SK-N-SH (cell line): ENCODE measurements around the gene EEA1. TPM values are rescaled to one million over a fixed set of nuclear protein-coding genes. Genes with fewer than 3 reads are reported as not detected.

Experiments
- CTCF ChIA-PET: fragments of 300-600, 350-600 bp; formaldehyde crosslinking; extraction: SDS; loops from one replicate; lab custom pipeline; 2021; lab: Yijun Ruan, JAX
- POLR2A ChIA-PET: fragments of 350-600 bp; sonication (Branson Sonifier 250); formaldehyde crosslinking; extraction: SDS; loops from one replicate; lab custom pipeline; 2020; ENCODE audit warnings: antibody characterized with exemption, inconsistent platforms; lab: Yijun Ruan, JAX
- DNase-seq: peaks from one replicate; pipeline ENCODE4 v3.0.0; 2012
- H2AFZ ChIP-seq: fragments of 200-600 bp; sonication (generic); 2 replicates; pipeline ENCODE4 v1.8.1; 2016; ENCODE audit warnings: antibody characterized with exemption, mild to moderate bottlenecking, low read depth
- H3F3A ChIP-seq: fragments of 200-600 bp; sonication (generic); replicated peaks from 2 replicates; pipeline ENCODE3; 2016; ENCODE audit warnings: antibody characterized with exemption, mild to moderate bottlenecking; ENCODE audit not compliant: insufficient read depth
- H3K27ac ChIP-seq, 2 experiments: fragments of 200-500 bp in 1 of 2; fragments of 200-600 bp in 1 of 2; sonication (Bioruptor generic) in 1 of 2; sonication (generic), shearing (Covaris generic) in 1 of 2; 2 replicates each; pipeline versions ENCODE4 v1.5.1 to v1.6.1; 2014 to 2016; ENCODE audit warnings: low read depth in 2 of 2, inconsistent platforms in 1 of 2, low read length in 1 of 2, mild to moderate bottlenecking in 1 of 2, mixed read lengths in 1 of 2
- H3K27me3 ChIP-seq: fragments of 200-600 bp; sonication (generic), shearing (Covaris generic); 2 replicates; pipeline ENCODE4 v1.6.1; 2016; ENCODE audit warnings: mixed run types; ENCODE audit not compliant: insufficient read depth
- H3K36me3 ChIP-seq, 2 experiments: fragments of 200-500 bp in 1 of 2; fragments of 200-600 bp in 1 of 2; sonication (Bioruptor generic) in 1 of 2; sonication (generic) in 1 of 2; replicated peaks in 1 of 2; 2 replicates each; pipeline versions ENCODE3 to v1.5.1; 2014 to 2016; ENCODE audit warnings: low read length in 1 of 2, mild to moderate bottlenecking in 1 of 2; ENCODE audit not compliant: insufficient read depth in 2 of 2, control insufficient read depth in 1 of 2
- H3K4me1 ChIP-seq, 2 experiments: fragments of 200-500 bp in 1 of 2; fragments of 200-600 bp in 1 of 2; sonication (Bioruptor generic) in 1 of 2; sonication (generic), shearing (Covaris generic) in 1 of 2; 2 replicates each; pipeline versions ENCODE4 v1.5.1 to v1.6.1; 2014 to 2016; ENCODE audit warnings: low read depth in 1 of 2, low read length in 1 of 2, mixed run types in 1 of 2; ENCODE audit not compliant: insufficient read depth in 2 of 2, control insufficient read depth in 1 of 2
- H3K4me2 ChIP-seq: fragments of 200-600 bp; sonication (generic), shearing (Covaris generic); 2 replicates; pipeline ENCODE4 v1.6.1; 2017; ENCODE audit warnings: mixed run types
- H3K4me3 ChIP-seq, 2 experiments: fragments of 200-500 bp in 1 of 2; fragments of 200-600 bp in 1 of 2; sonication (Bioruptor generic) in 1 of 2; sonication (generic), shearing (Covaris generic) in 1 of 2; 2 replicates each; pipeline versions ENCODE4 v1.5.1 to v1.8.1; 2014 to 2016; ENCODE audit warnings: low read depth in 2 of 2, inconsistent platforms in 1 of 2, low read length in 1 of 2, mild to moderate bottlenecking in 1 of 2, mixed read lengths in 1 of 2, moderate library complexity in 1 of 2
- H3K79me2 ChIP-seq: fragments of 200-600 bp; sonication (generic); 2 replicates; pipeline ENCODE4 v1.8.1; 2017; ENCODE audit warnings: mild to moderate bottlenecking; ENCODE audit not compliant: insufficient read depth
- H3K9ac ChIP-seq: fragments of 200-600 bp; sonication (generic); 2 replicates; pipeline ENCODE4 v1.6.1; 2017; ENCODE audit warnings: mixed run types
- H3K9me2 ChIP-seq: fragments of 200-600 bp; sonication (generic); 2 replicates; pipeline ENCODE4 v1.6.1; 2017; ENCODE audit warnings: mixed run types
- H3K9me3 ChIP-seq: fragments of 200-600 bp; sonication (generic); 2 replicates; pipeline ENCODE4 v1.6.1; 2017; ENCODE audit warnings: mixed run types, mild to moderate bottlenecking, moderate library complexity
- H4K20me1 ChIP-seq: fragments of 200-600 bp; sonication (generic); 2 replicates; pipeline ENCODE4 v1.6.1; 2017; ENCODE audit warnings: mild to moderate bottlenecking, mixed run types; ENCODE audit not compliant: insufficient read depth
- CTCF ChIP-seq: fragments of 200-600 bp; sonication (generic); IDR thresholded peaks from 2 replicates; pipeline ENCODE4 v1.6.1; 2017; ENCODE audit warnings: antibody characterized with exemption, mild to moderate bottlenecking, moderate library complexity
- EP300 ChIP-seq, 2 experiments: IDR thresholded peaks; 2 replicates each; pipeline versions ENCODE4 v1.4.0 to v1.6.1; 2012; ENCODE audit warnings: borderline replicate concordance in 1 of 2, low read depth in 1 of 2, low read length in 1 of 2
- FOSL2 ChIP-seq: IDR thresholded peaks from 2 replicates; pipeline ENCODE4 v1.4.0; 2012; ENCODE audit warnings: low read depth, mild to moderate bottlenecking, moderate library complexity, borderline replicate concordance
- FOXJ3 ChIP-seq: sonication (generic); formaldehyde crosslinking; IDR thresholded peaks from 2 replicates; pipeline ENCODE4 v1.5.1; 2020; ENCODE audit warnings: mild to moderate bottlenecking, missing genetic modification reagents
- FOXM1 ChIP-seq: IDR thresholded peaks from 2 replicates; pipeline ENCODE4 v1.4.0; 2012; ENCODE audit warnings: low read depth, mild to moderate bottlenecking
- GABPA ChIP-seq: IDR thresholded peaks from 2 replicates; pipeline ENCODE4 v1.4.0; 2012; ENCODE audit warnings: low read depth, mild to moderate bottlenecking
- JUND ChIP-seq: IDR thresholded peaks from 2 replicates; pipeline ENCODE4 v1.4.0; 2012
- MXI1 ChIP-seq: IDR thresholded peaks from 2 replicates; pipeline ENCODE4 v1.6.1; 2012; ENCODE audit warnings: mild to moderate bottlenecking, low read depth, low read length, improper control_type of control experiment
- PBX3 ChIP-seq: IDR thresholded peaks from 2 replicates; pipeline ENCODE4; 2012
- RAD21 ChIP-seq: IDR thresholded peaks from 2 replicates; pipeline ENCODE4 v1.6.1; 2012; ENCODE audit warnings: mild to moderate bottlenecking, low read length
- RCOR1 ChIP-seq: fragments of 150-350 bp; IDR thresholded peaks from 2 replicates; pipeline ENCODE4 v1.6.1; 2017; ENCODE audit warnings: antibody characterized with exemption, low read length
- SIN3A ChIP-seq: IDR thresholded peaks from 2 replicates; pipeline ENCODE4 v1.6.1; 2012; ENCODE audit warnings: low read depth, mild to moderate bottlenecking, low read length, moderate library complexity, borderline replicate concordance
- USF1 ChIP-seq: IDR thresholded peaks from 2 replicates; pipeline ENCODE4 v1.4.0; 2012; ENCODE audit warnings: low read depth, borderline replicate concordance
- ZBTB33 ChIP-seq: IDR thresholded peaks from 2 replicates; pipeline ENCODE4 v1.4.0; 2012; ENCODE audit warnings: low read depth, borderline replicate concordance
- WGBS: methylation state at CpG from one replicate; pipeline ENCODE4 v1.1.6; 2017; ENCODE audit warnings: low lambda C conversion rate; 5-methylcytosine and 5-hydroxymethylcytosine counted together
- polyA plus RNA-seq, 3 experiments: library from polyadenylated mRNA; depleted of rRNA; stranded (reverse); fragments of >200 nt; gene quantifications; 2 replicates each; pipeline ENCODE4 v1.2.3, GENCODE V29; 2012

EEA1 gene
- polyA plus RNA-seq, 1 of the 3 experiments (the other 2 are of a cell fraction) = 1.5 TPM

- Histone ChIP-seq H2AFZ (no peak overlapping the region), H3K27me3 (no peaks in the 10 kb centered on the region), H3K4me3 (no peak overlapping the region), H3K4me1 (no peaks in the 10 kb centered on the region), H3K27ac (no peak overlapping the region), H3K79me2 (no peaks in the 10 kb centered on the region), H3K9ac (no peak overlapping the region), H3F3A (no peaks in the 10 kb centered on the region), H4K20me1 (no peaks in the 10 kb centered on the region), H3K36me3 (no peaks in the 10 kb centered on the region), H3K9me2 (no peaks in the 10 kb centered on the region), H3K9me3 (no peaks in the 10 kb centered on the region), H3K4me2 (no peak overlapping the region)
- DNase-seq = no peak
- 86% methylated on average over 4 of the region's 4 CpGs for whole genome bisulfite sequencing
- TF ChIP-seq MXI1 = no peak
- no peak for TF ChIP-seq RAD21
- TF ChIP-seq FOXJ3 (CRISPR knock-in tag) = no peak
- no peak for TF ChIP-seq CTCF
- no peak for TF ChIP-seq PBX3
- no peak for TF ChIP-seq JUND
- no peak for TF ChIP-seq RCOR1
- no peak for TF ChIP-seq USF1
- no peak for TF ChIP-seq FOSL2
- TF ChIP-seq SIN3A = no peak
- no peak for TF ChIP-seq FOXM1
- no peak for TF ChIP-seq ZBTB33
- ChIA-PET CTCF (no interaction called here), POLR2A (no interaction called here)
Observed at GRCh38 chr12:92950011-92950410, 20.9 kb upstream of the EEA1 start.

- no peak overlapping the region for H3K27ac ChIP-seq
- H3K9me2 ChIP-seq = no peaks in the 10 kb centered on the region
- H3K36me3 ChIP-seq = no peaks in the 10 kb centered on the region
- H3K4me2 ChIP-seq = no peak overlapping the region
- no peaks in the 10 kb centered on the region for H4K20me1 ChIP-seq
- CTCF ChIA-PET = no interaction called here
- POLR2A ChIA-PET = no interaction called here
- peaks cover under 1% of the 10 kb centered on the region for H3F3A ChIP-seq
- no peaks in the 10 kb centered on the region for H3K27me3 ChIP-seq
- H2AFZ ChIP-seq = no peak overlapping the region
- H3K79me2 ChIP-seq = no peaks in the 10 kb centered on the region
- TF ChIP-seq EP300 (IDR thresholded peaks at IDR 0.05; ENCODE audit: borderline replicate concordance in 1 of 2, low read depth in 1 of 2, low read length in 1 of 2) = no peak
- TF ChIP-seq FOXM1 = no peak
- TF ChIP-seq GABPA = no peak
- H3K9ac ChIP-seq = no peak overlapping the region
- no peaks in the 10 kb centered on the region for H3K9me3 ChIP-seq
- DNase-seq = no peak
- no peaks in the 10 kb centered on the region for H3K4me1 ChIP-seq
- H3K4me3 ChIP-seq = no peak overlapping the region
- WGBS = 65% methylated on average over 1 of the region's 1 CpG
Observed at GRCh38 chr12:92949466-92949865, 20.4 kb upstream of the EEA1 start.
